Colonic mucosa (tissue), 4 donors: ENCODE measurements around the gene ZNF865. TPM values are rescaled to one million over a fixed set of nuclear protein-coding genes. Genes with fewer than 3 reads are reported as not detected.

Experiments used
- DNase-seq: peaks from one replicate; pipeline ENCODE4 v3.0.0-alpha.2; 2020
- H3K27ac ChIP-seq: fragments of 200-600 bp; one replicate; pipeline ENCODE4 v1.8.0; 2021
- H3K27me3 ChIP-seq: fragments of 200-600 bp; one replicate; pipeline ENCODE4 v1.8.0; 2021
- H3K36me3 ChIP-seq: fragments of 200-600 bp; one replicate; pipeline ENCODE4 v1.8.0; 2021
- H3K4me1 ChIP-seq: fragments of 200-600 bp; one replicate; pipeline ENCODE4 v1.8.0; 2021; ENCODE audit warnings: mild to moderate bottlenecking
- H3K4me3 ChIP-seq: fragments of 200-600 bp; one replicate; pipeline ENCODE4 v1.8.0; 2021
- H3K9ac ChIP-seq, 2 donors: one replicate each; pipeline ENCODE4 v1.7.0; 2013; ENCODE audit warnings: control low read depth in 2 of 2, low read depth in 2 of 2, low read length in 2 of 2
- H3K9me3 ChIP-seq: fragments of 200-600 bp; one replicate; pipeline ENCODE4 v1.8.0; 2021
- CTCF ChIP-seq: fragments of 200-600 bp; IDR thresholded peaks from one replicate; pipeline ENCODE4 v1.8.0; 2022; ENCODE audit warnings: antibody characterized with exemption, mild to moderate bottlenecking
- intact Hi-C: fragments of 100-400 bp; cut with DNase I; formaldehyde crosslinking; loops from one replicate; pipeline ENCODE4 v1.14.1; 2022
- total RNA-seq, 2 donors: library from RNA; stranded (reverse); fragmentation: NEBNext Ultra II Directional in 1 of 2; extraction: Animal tissue kit (Norgen Biotek cat#: 25700) in 1 of 2; gene quantifications; one replicate each; pipeline ENCODE4 v1.2.1, GENCODE V29; 2021
- donor health status: healthy.
- donor health status: DM: no; HTN: no; CAD: no.
- donor health status: DM: no; HTN: no; CAD: no.

The ZNF865 gene
- total RNA-seq, 2 donors from 2014 or later: 12.9 to 13.1 TPM

DNA sequence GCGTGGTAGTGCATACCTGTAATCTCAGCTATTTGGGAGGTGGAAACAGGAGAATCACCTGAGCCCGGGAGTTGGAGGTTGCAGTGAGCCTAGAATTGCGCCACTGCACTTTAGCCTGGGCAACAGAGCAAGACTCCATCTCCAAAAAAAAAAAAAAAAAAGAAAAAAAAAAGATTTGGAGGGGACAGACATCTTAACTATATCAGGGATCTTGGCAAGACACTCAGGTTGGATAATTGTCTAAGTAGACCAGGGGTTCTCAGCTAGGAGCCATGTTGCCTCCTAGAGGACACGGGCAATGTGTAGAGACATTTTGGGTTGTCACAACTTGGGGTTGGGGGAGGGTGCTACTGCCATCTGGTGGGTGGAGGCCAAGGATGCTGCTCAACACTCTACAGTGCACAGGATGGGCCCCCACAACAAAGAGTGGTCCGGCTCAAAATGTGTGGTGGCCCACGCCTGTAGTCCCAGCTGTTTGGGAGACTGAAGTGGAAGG lies 33.5 kb downstream of the ZNF865 start:
- H3K9ac ChIP-seq: no peak overlapping the region
- H3K4me1 ChIP-seq: peaks cover 33% of the 10 kb centered on the region
- H3K27me3 ChIP-seq: no peaks in the 10 kb centered on the region
- intact Hi-C loops: no loop called here
- no peaks in the 10 kb centered on the region for H3K9me3 ChIP-seq
- no peaks in the 10 kb centered on the region for H3K36me3 ChIP-seq
- no peak overlapping the region for H3K27ac ChIP-seq
- no peak for TF ChIP-seq CTCF
- no peak overlapping the region for H3K4me3 ChIP-seq
- DNase-seq: no peak

- peak; percentile 60 for DNase-seq
- peak overlapping the region; percentile 66 to 74 for H3K9ac ChIP-seq
- no peaks in the 10 kb centered on the region for H3K9me3 ChIP-seq
- peak overlapping the region; percentile 81 for H3K4me3 ChIP-seq
- no peak for TF ChIP-seq CTCF
- intact Hi-C loops: no loop called here
- no peaks in the 10 kb centered on the region for H3K36me3 ChIP-seq
- H3K27me3 ChIP-seq: no peaks in the 10 kb centered on the region
- H3K4me1 ChIP-seq: peaks cover 41% of the 10 kb centered on the region
- peak overlapping the region; percentile 82 for H3K27ac ChIP-seq
These were observed 34.7 kb downstream of the ZNF865 start for GRCh38 chr19:55640043-55640576.

GRCh38 chr19:55640577-55641425 lies 35.4 kb downstream of the ZNF865 start, which contains the start of gene ZNF580:
Gene ZNF580 (plus strand): TSS chr19:55641002. CDS start chr19:55642509, 1,507 bp downstream.
- peak within 1 kb of the TSS; percentile 66 to 86 for H3K9ac ChIP-seq
- intact Hi-C loops: no loop called here
- no peak for TF ChIP-seq CTCF
- DNase-seq: peak; percentile 58
- H3K36me3 ChIP-seq: no peaks in the 10 kb centered on the region
- H3K27ac ChIP-seq: peak within 1 kb of the TSS; percentile 82
- no peaks in the 10 kb centered on the region for H3K27me3 ChIP-seq
- H3K4me1 ChIP-seq: peaks cover 37% of the 10 kb centered on the region
- peak within 1 kb of the TSS; percentile 81 for H3K4me3 ChIP-seq
- H3K9me3 ChIP-seq: no peaks in the 10 kb centered on the region

DNA sequence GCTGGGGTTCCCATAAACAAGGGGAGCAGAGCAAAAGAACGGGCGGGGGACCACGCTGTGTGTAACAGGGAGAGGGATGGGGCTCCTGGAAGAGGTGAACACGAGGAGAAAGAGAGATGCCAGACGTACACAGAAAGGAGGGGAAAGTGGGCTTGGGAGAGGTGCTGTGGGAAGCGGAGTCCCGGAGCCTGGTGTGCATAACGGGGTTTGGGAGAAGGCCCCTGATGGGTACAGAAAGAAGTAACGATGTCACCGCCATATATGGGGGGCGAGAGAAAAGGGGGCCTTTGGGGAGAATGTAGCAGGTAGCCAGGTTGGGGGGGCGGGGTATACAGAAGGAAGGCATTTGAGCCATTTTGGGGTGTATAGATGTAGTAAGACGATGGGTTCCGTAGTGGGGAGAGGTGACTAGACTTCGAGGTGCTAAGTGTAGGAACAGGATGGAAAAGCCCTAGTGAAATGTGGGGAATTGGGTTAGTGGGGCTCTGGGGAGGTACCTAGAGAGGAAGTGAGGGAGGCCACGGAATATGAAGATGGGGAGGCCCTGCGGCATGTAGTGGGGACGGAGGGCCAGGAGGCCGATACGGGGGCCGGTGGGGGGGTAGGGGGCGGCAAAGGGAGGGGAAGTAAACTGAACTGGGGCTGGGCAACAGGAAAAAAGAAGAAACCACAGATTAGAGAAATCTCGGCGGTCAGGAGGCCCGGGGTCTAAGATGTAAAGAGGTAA lies 36.1 kb downstream of the ZNF865 start:
- TF ChIP-seq CTCF: no peak
- intact Hi-C loops: no loop called here
- no peak for DNase-seq
- H3K9me3 ChIP-seq: no peaks in the 10 kb centered on the region
- no peaks in the 10 kb centered on the region for H3K27me3 ChIP-seq
- peak overlapping the region; percentile 81 for H3K4me3 ChIP-seq
- peak overlapping the region; percentile 82 for H3K27ac ChIP-seq
- H3K9ac ChIP-seq: peak overlapping the region; percentile 66 to 86
- peaks cover 30% of the 10 kb centered on the region for H3K4me1 ChIP-seq
- H3K36me3 ChIP-seq: no peaks in the 10 kb centered on the region
